ENCODE data around the gene OR3A2. TPM values are rescaled to one million over a fixed set of nuclear protein-coding genes. Genes with fewer than 3 reads are reported as not detected.

OR3A2 gene
- total and polyA plus RNA-seq, 2 donors (not counting 1 experiment from before 2014, with no cell fraction given) = not detected

DNA sequence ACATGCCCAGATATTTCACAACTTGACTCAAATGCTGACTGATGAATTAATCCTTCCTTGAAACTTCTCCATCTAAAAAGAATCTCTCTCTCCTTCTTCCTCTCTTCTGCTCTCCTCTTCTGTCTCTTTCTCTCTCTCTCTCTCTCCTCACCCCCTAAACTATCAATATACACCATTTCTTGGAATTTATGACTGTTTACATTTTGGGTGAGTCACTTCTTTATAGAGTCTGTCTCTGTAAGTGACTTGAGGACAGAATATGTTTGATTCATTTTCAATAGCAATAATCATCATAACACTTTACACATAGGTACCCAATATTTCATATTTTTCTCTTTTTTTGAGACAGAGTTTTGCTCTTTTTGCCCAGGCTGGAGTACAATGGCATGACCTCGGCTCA, 103.2 kb downstream of the OR3A2 start:
- H3K4me2 ChIP-seq (ENCODE audit: extremely low read depth, insufficient read depth, low read length) = no peak overlapping the region
- H3K4me1 ChIP-seq (ENCODE audit: control insufficient read depth, extremely low read depth, insufficient read depth, low read length) = no peaks in the 10 kb centered on the region
- no peaks in the 10 kb centered on the region for H3K36me3 ChIP-seq (ENCODE audit: control insufficient read depth, insufficient read depth, low read length)
- H3K4me3 ChIP-seq (replicated peaks in 1 of 4; ENCODE audit: control extremely low read depth in 1 of 4, insufficient read depth in 1 of 4, low read depth in 3 of 4, low read length in 4 of 4) = no peak overlapping the region
- no peaks in the 10 kb centered on the region for H3K27me3 ChIP-seq (ENCODE audit: control insufficient read depth, insufficient read depth, low read length)
- H2AFZ ChIP-seq (ENCODE audit: low read length) = no peak overlapping the region
- H4K20me1 ChIP-seq (ENCODE audit: control insufficient read depth, extremely low read depth, insufficient read depth, low read length) = no peaks in the 10 kb centered on the region
- DNase-seq (ENCODE audit: low read depth in 2 of 2) = no peak
- no peak overlapping the region for H3K27ac ChIP-seq (ENCODE audit: insufficient read depth, low read length)
- no peaks in the 10 kb centered on the region for H3K79me2 ChIP-seq (ENCODE audit: control insufficient read depth, insufficient read depth, low read length)
- H3K9me3 ChIP-seq (ENCODE audit: control insufficient read depth, insufficient read depth, low read depth, low read length) = no peaks in the 10 kb centered on the region
- TF ChIP-seq EZH2 (IDR thresholded peaks at IDR 0.05; ENCODE audit: low read length, missing control alignments) = no peak
- TF ChIP-seq, protein P1, sequence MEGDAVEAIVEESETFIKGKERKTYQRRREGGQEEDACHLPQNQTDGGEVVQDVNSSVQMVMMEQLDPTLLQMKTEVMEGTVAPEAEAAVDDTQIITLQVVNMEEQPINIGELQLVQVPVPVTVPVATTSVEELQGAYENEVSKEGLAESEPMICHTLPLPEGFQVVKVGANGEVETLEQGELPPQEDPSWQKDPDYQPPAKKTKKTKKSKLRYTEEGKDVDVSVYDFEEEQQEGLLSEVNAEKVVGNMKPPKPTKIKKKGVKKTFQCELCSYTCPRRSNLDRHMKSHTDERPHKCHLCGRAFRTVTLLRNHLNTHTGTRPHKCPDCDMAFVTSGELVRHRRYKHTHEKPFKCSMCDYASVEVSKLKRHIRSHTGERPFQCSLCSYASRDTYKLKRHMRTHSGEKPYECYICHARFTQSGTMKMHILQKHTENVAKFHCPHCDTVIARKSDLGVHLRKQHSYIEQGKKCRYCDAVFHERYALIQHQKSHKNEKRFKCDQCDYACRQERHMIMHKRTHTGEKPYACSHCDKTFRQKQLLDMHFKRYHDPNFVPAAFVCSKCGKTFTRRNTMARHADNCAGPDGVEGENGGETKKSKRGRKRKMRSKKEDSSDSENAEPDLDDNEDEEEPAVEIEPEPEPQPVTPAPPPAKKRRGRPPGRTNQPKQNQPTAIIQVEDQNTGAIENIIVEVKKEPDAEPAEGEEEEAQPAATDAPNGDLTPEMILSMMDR (conservative IDR thresholded peaks at IDR 0.05 in 1 of 2, IDR thresholded peaks at IDR 0.05 in 1 of 2; ENCODE audit: low read depth in 1 of 2, low read length in 2 of 2) = no peak
- no peak overlapping the region for H3K9ac ChIP-seq (ENCODE audit: insufficient read depth, low read length)

DNA sequence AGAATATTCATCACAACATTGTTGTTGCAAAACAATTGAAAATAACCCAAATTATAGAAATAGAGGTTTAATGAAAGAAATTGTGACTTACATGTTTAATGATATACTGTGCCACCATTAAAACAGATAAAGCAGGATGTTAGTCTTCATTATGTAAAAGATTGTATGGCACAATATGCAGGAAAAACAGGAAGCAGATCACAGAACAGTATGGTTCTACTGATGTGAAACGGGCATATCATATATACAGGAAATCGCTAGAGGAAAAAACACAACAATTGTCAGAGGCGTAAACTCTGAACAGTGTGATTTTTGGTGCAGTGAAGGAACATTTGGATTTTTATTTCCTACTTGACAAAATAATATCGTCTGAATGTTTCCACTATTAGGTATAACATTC, 110.0 kb downstream of the OR3A2 start:
- no peak for DNase-seq (ENCODE audit: low read depth in 2 of 2)
- Histone ChIP-seq H3K9me3 (ENCODE audit: control insufficient read depth, insufficient read depth, low read depth, low read length) (no peaks in the 10 kb centered on the region), H3K27ac (ENCODE audit: insufficient read depth, low read length) (no peak overlapping the region), H3K9ac (ENCODE audit: insufficient read depth, low read length) (no peak overlapping the region), H3K79me2 (ENCODE audit: control insufficient read depth, insufficient read depth, low read length) (no peaks in the 10 kb centered on the region), H4K20me1 (ENCODE audit: control insufficient read depth, extremely low read depth, insufficient read depth, low read length) (no peaks in the 10 kb centered on the region), H3K36me3 (ENCODE audit: control insufficient read depth, insufficient read depth, low read length) (no peaks in the 10 kb centered on the region), H3K4me3 (replicated peaks in 1 of 4; ENCODE audit: control extremely low read depth in 1 of 4, insufficient read depth in 1 of 4, low read depth in 3 of 4, low read length in 4 of 4) (no peak overlapping the region), H3K4me2 (ENCODE audit: extremely low read depth, insufficient read depth, low read length) (no peak overlapping the region), H3K4me1 (ENCODE audit: control insufficient read depth, extremely low read depth, insufficient read depth, low read length) (no peaks in the 10 kb centered on the region), H3K27me3 (ENCODE audit: control insufficient read depth, insufficient read depth, low read length) (no peaks in the 10 kb centered on the region), H2AFZ (ENCODE audit: low read length) (no peak overlapping the region)
- TF ChIP-seq, protein P1 (conservative IDR thresholded peaks at IDR 0.05 in 1 of 2, IDR thresholded peaks at IDR 0.05 in 1 of 2; ENCODE audit: low read depth in 1 of 2, low read length in 2 of 2) = no peak
- TF ChIP-seq EZH2 (IDR thresholded peaks at IDR 0.05; ENCODE audit: low read length, missing control alignments) = no peak

DNA sequence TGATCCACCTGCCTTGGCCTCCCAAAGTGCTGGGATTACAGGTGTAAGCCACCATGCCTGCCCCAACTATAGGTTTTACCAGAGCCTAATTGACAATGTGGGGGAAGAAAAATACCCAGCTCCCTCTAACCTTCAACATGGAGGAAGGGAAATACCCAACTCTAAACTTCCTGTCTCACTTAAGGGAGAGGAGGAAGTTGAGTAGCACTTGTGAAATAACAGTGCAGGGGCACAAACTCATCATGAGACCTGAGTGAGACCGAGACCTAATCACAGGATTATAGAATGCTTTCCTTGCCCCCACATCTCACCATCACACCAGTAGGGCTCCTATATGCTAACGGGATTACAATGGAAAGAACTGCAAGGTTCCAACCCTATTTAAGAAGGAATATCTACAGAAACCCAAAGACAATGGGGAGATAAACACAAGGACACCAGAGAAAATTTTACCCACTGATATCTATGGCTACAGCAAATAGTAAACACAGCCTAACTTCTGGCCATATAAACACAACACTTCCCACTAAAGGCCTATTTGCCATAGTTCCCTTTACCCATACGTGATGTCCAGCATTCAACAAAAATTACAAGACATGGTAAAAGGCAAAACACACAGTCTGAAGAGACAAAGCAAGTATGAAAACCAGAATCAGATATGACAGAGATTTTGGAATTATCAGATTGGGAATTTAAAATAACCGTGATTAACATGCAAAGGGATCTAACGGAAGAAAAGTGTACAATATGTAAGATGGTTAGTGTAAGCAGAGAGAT, 114.8 kb downstream of the OR3A2 start:
- Histone ChIP-seq H2AFZ (ENCODE audit: low read length) (no peak overlapping the region), H3K4me1 (ENCODE audit: control insufficient read depth, extremely low read depth, insufficient read depth, low read length) (no peaks in the 10 kb centered on the region), H3K9me3 (ENCODE audit: control insufficient read depth, insufficient read depth, low read depth, low read length) (no peaks in the 10 kb centered on the region), H3K27ac (ENCODE audit: insufficient read depth, low read length) (no peak overlapping the region), H3K79me2 (ENCODE audit: control insufficient read depth, insufficient read depth, low read length) (no peaks in the 10 kb centered on the region), H4K20me1 (ENCODE audit: control insufficient read depth, extremely low read depth, insufficient read depth, low read length) (no peaks in the 10 kb centered on the region), H3K9ac (ENCODE audit: insufficient read depth, low read length) (no peak overlapping the region), H3K27me3 (ENCODE audit: control insufficient read depth, insufficient read depth, low read length) (no peaks in the 10 kb centered on the region), H3K4me2 (ENCODE audit: extremely low read depth, insufficient read depth, low read length) (no peak overlapping the region), H3K36me3 (ENCODE audit: control insufficient read depth, insufficient read depth, low read length) (no peaks in the 10 kb centered on the region), H3K4me3 (replicated peaks in 1 of 4; ENCODE audit: control extremely low read depth in 1 of 4, insufficient read depth in 1 of 4, low read depth in 3 of 4, low read length in 4 of 4) (no peak overlapping the region)
- no peak for DNase-seq (ENCODE audit: low read depth in 2 of 2)
- TF ChIP-seq, protein P1 (conservative IDR thresholded peaks at IDR 0.05 in 1 of 2, IDR thresholded peaks at IDR 0.05 in 1 of 2; ENCODE audit: low read depth in 1 of 2, low read length in 2 of 2) = no peak
- no peak for TF ChIP-seq EZH2 (IDR thresholded peaks at IDR 0.05; ENCODE audit: low read length, missing control alignments)

All from fibroblast of lung (primary cell).